ENCODE measurements around the gene TAF15.

The TAF15 gene

DNA sequence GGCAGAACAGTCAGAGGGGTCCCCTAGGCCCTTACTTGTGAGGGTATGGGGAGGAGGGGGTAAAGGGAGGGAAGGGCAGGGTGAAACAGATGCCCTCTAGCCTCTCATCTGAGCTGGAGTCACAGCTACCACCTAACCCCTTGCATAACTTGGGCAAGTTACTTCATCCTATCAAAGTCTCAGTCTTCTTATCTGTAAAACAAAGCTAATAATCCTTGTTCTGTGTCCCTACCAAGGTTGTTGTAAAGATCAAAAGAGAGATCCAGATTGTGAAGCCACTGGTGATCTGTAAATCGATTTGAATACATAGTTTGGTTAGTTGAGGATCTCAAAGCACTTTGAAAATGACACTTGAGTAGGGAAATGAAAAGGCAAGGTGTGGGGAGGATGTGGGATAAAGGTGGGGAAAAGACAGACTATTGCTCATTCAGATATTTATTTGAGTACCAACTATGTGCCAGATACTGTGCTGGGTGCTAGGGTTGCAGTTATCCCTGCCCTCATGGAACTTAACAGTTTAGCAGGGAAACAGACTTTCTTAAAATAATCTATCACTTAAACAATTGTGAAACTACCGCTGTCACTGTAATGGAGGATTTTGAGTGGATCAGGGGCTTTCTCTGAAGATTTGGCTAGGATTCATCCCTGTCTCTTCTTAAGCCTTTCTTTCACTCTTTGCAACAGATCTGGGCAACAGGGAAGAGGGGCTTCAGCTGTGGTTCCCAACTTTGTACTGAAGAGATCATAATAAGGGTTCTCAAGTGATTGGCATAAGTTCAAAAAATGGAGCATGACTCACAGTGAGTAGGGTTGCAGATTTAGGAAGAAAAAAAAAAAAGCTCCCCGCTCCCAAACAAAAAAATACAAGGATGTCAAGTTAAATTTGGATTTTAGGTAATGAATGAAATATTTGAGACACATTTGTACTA, 56.4 kb downstream of the TAF15 start:
- no peaks in the 10 kb centered on the region for H3K36me3 ChIP-seq (ENCODE audit: control insufficient read depth, low read length)
- H4K20me1 ChIP-seq (ENCODE audit: control insufficient read depth, insufficient read depth, low read depth, low read length), result no peaks in the 10 kb centered on the region
- H3K4me3 ChIP-seq (ENCODE audit: low read length), result no peak overlapping the region
- TF ChIP-seq EZH2phosphoT487 (IDR thresholded peaks at IDR 0.05; ENCODE audit: borderline replicate concordance, low read length), result no peak
- TF ChIP-seq CTCF (IDR thresholded peaks at IDR 0.05; ENCODE audit: low read depth, low read length, poor library complexity, severe bottlenecking), result no peak
- no peaks in the 10 kb centered on the region for H3F3A ChIP-seq (ENCODE audit: control insufficient read depth, insufficient read depth)
- no peaks in the 10 kb centered on the region for H3K79me2 ChIP-seq (ENCODE audit: control insufficient read depth, low read length)
- no peak overlapping the region for H3K27ac ChIP-seq (ENCODE audit: low read depth, low read length)
- H3K4me1 ChIP-seq (ENCODE audit: control insufficient read depth, low read length), result no peaks in the 10 kb centered on the region
- H3K9me2 ChIP-seq (replicated peaks; ENCODE audit: control insufficient read depth, low read length), result no peaks in the 10 kb centered on the region
- H3K9me3 ChIP-seq (ENCODE audit: control insufficient read depth, insufficient read depth, low read length), result no peaks in the 10 kb centered on the region
- H3K27me3 ChIP-seq (ENCODE audit: control insufficient read depth, low read length), result no peaks in the 10 kb centered on the region
- no peak overlapping the region for H3K4me2 ChIP-seq (ENCODE audit: low read length)

GRCh38 chr17:35866341-35866950, 57.2 kb downstream of the TAF15 start:
- no peak overlapping the region for H3K4me2 ChIP-seq (ENCODE audit: low read length)
- no peaks in the 10 kb centered on the region for H3K36me3 ChIP-seq (ENCODE audit: control insufficient read depth, low read length)
- H3K4me3 ChIP-seq (ENCODE audit: low read length), result no peak overlapping the region
- H3K9me3 ChIP-seq (ENCODE audit: control insufficient read depth, insufficient read depth, low read length), result no peaks in the 10 kb centered on the region
- H3K27me3 ChIP-seq (ENCODE audit: control insufficient read depth, low read length), result no peaks in the 10 kb centered on the region
- H4K20me1 ChIP-seq (ENCODE audit: control insufficient read depth, insufficient read depth, low read depth, low read length), result no peaks in the 10 kb centered on the region
- H3K27ac ChIP-seq (ENCODE audit: low read depth, low read length), result no peak overlapping the region
- TF ChIP-seq EZH2phosphoT487 (IDR thresholded peaks at IDR 0.05; ENCODE audit: borderline replicate concordance, low read length) (no peak), CTCF (IDR thresholded peaks at IDR 0.05; ENCODE audit: low read depth, low read length, poor library complexity, severe bottlenecking) (no peak)
- no peaks in the 10 kb centered on the region for H3K4me1 ChIP-seq (ENCODE audit: control insufficient read depth, low read length)
- H3F3A ChIP-seq (ENCODE audit: control insufficient read depth, insufficient read depth), result no peaks in the 10 kb centered on the region
- no peaks in the 10 kb centered on the region for H3K79me2 ChIP-seq (ENCODE audit: control insufficient read depth, low read length)
- no peaks in the 10 kb centered on the region for H3K9me2 ChIP-seq (replicated peaks; ENCODE audit: control insufficient read depth, low read length)

- no peaks in the 10 kb centered on the region for H3K36me3 ChIP-seq (ENCODE audit: control insufficient read depth, low read length)
- TF ChIP-seq EZH2phosphoT487 (IDR thresholded peaks at IDR 0.05; ENCODE audit: borderline replicate concordance, low read length) (no peak), CTCF (IDR thresholded peaks at IDR 0.05; ENCODE audit: low read depth, low read length, poor library complexity, severe bottlenecking) (no peak)
- H3K4me2 ChIP-seq (ENCODE audit: low read length), result no peak overlapping the region
- no peaks in the 10 kb centered on the region for H3F3A ChIP-seq (ENCODE audit: control insufficient read depth, insufficient read depth)
- no peaks in the 10 kb centered on the region for H3K9me3 ChIP-seq (ENCODE audit: control insufficient read depth, insufficient read depth, low read length)
- H3K27me3 ChIP-seq (ENCODE audit: control insufficient read depth, low read length), result no peaks in the 10 kb centered on the region
- no peak overlapping the region for H3K27ac ChIP-seq (ENCODE audit: low read depth, low read length)
- no peaks in the 10 kb centered on the region for H3K4me1 ChIP-seq (ENCODE audit: control insufficient read depth, low read length)
- no peaks in the 10 kb centered on the region for H3K9me2 ChIP-seq (replicated peaks; ENCODE audit: control insufficient read depth, low read length)
- no peaks in the 10 kb centered on the region for H3K79me2 ChIP-seq (ENCODE audit: control insufficient read depth, low read length)
- H3K4me3 ChIP-seq (ENCODE audit: low read length), result no peak overlapping the region
- H4K20me1 ChIP-seq (ENCODE audit: control insufficient read depth, insufficient read depth, low read depth, low read length), result no peaks in the 10 kb centered on the region
Measured at GRCh38 chr17:35867574-35867973, 58.3 kb downstream of the TAF15 start.
